ENCODE results near the gene RCOR1. TPM values are rescaled to one million over a fixed set of nuclear protein-coding genes. Genes with fewer than 3 reads are reported as not detected.

RCOR1 gene
- polyA plus RNA-seq, 1 experiment, result 16.7 TPM

DNA sequence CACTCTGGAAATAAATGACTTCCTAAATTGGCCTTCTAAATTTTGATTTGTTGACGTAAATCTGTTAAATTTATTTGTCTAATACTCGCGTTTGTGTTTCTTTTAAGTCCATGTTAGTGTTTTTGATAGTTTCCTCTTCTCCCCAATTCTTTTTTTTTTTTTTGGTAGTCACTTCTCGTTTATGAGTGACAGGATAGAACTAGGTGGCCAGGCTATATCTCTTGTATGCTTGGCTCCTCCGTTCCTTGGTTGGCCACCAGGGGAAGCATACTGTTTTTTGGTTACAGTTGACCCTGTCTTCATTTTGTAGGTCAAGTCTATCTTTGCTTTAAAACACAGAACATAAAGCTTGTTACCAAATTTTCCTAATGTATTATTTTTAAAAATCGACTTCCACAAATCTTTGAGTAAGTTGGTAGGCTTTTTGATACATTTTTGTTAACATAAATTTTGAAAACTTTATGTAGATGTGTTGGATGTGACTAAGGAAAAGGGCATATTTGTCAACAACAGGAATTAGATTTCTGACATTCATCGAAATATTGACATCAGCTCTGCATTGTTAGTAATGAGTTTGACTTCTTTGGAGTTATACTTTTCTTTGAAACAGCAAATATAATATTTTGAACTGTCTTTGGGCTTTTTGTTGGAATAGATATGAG lies 2.2 kb downstream of the RCOR1 start:
- H3K4me3 ChIP-seq (ENCODE audit: low read depth, low read length), result peak overlapping the region; percentile 74
- ChIA-PET CTCF (interaction anchor here (0.6 to 3.2 kb wide), 37 partner anchors 9 to 796 kb away, joined by 3 to 26 read pairs (median 4); no protein-coding TSS in a partner anchor), POLR2A (interaction anchor here (1.0 kb wide), 1 partner anchor 54 kb away, joined by 3 read pairs; no protein-coding TSS in a partner anchor)
- no peak overlapping the region for H3K27ac ChIP-seq (ENCODE audit: low read depth, low read length)
- no peak for DNase-seq (ENCODE audit: low read depth, low spot score)
- H3K9me3 ChIP-seq (ENCODE audit: control insufficient read depth, insufficient read depth, low read length), result no peaks in the 10 kb centered on the region
- H3K27me3 ChIP-seq (ENCODE audit: control insufficient read depth, insufficient read depth, low read length), result no peaks in the 10 kb centered on the region
- TF ChIP-seq CTCF (IDR thresholded peaks at IDR 0.05; ENCODE audit: low read depth, low read length), result peak; percentile 93

DNA sequence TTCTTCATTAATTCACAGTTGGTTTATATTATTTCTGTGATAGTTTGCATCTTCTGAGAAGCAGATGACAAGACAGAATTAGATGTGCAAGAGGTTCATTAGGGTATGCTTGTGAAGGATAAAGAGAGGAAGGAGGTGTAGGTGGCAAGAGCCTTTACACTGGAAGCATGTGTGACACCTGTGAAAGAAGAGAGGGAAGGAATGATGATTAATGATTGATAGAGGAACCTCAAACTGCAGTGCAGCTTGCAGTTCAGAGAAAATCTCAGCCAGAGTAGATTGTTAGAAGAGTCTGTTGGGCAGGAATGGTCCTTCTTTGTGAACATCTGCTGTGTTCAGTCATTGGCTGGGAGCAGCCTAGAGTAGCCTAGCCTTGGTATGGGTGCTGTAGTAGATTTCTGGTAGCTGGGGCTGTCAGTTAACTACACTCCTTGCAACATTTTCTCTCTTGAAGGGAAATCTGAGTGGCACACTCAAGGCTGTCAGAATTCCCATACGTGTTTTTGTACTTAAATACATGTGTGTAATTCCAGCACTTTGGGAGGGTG lies 9.0 kb downstream of the RCOR1 start:
- no peaks in the 10 kb centered on the region for H3K27me3 ChIP-seq (ENCODE audit: control insufficient read depth, insufficient read depth, low read length)
- H3K27ac ChIP-seq (ENCODE audit: low read depth, low read length), result no peak overlapping the region
- H3K9me3 ChIP-seq (ENCODE audit: control insufficient read depth, insufficient read depth, low read length), result no peaks in the 10 kb centered on the region
- TF ChIP-seq CTCF (IDR thresholded peaks at IDR 0.05; ENCODE audit: low read depth, low read length), result no peak
- no peak for DNase-seq (ENCODE audit: low read depth, low spot score)
- H3K4me3 ChIP-seq (ENCODE audit: low read depth, low read length), result no peak overlapping the region
- POLR2A ChIA-PET, result no interaction called here
- CTCF ChIA-PET, result no interaction called here

DNA sequence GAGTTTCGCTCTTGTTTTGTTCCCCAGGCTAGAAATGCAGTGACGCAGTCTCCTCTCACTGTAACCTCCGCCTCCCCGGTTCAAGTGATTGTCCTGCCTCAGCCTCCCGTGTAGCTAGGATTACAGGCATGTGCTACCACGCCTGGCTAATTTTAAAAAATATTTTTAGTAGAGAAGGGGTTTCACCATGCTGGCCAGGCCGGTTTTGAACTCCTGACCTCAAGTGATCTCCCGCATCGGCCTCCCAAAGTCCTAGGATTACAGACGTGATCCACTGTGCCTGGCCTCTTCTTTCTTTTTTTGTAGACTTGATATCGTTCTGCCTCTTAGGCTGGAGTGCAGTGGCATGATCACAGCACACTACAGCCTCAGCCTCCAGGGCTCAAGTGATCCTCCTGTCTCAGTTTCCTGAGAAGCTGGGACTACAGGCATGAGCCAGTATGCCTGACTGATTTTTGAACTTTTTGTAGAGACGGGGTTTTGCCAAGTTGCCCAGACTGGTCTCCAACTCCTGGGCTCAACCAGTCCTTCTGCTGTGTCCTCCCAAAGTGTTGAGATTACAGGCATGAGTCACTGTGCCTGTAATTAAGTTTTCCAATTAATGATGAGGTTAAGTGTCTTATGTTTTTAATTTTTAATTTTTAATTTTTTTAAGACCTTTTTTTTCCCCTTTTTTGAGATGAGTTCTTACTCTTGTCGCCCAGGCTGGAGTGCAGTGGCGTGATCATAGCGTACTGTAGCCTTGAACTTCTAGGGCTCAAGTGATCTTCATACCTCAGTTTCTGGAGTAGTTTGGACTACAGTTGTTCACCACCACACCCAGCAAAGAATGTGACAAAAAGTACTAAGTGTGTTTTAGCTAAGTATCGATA lies 10.2 kb downstream of the RCOR1 start:
- H3K9me3 ChIP-seq (ENCODE audit: control insufficient read depth, insufficient read depth, low read length), result no peaks in the 10 kb centered on the region
- no peak overlapping the region for H3K4me3 ChIP-seq (ENCODE audit: low read depth, low read length)
- ChIA-PET POLR2A (interaction anchor here (0.7 kb wide), 1 partner anchor 47 kb away, joined by 3 read pairs; no protein-coding TSS in a partner anchor), CTCF (interaction anchor here (2.5 kb wide), 1 partner anchor 8 kb away, joined by 20 read pairs; no protein-coding TSS in a partner anchor)
- H3K27ac ChIP-seq (ENCODE audit: low read depth, low read length), result no peak overlapping the region
- no peak for DNase-seq (ENCODE audit: low read depth, low spot score)
- no peaks in the 10 kb centered on the region for H3K27me3 ChIP-seq (ENCODE audit: control insufficient read depth, insufficient read depth, low read length)
- no peak for TF ChIP-seq CTCF (IDR thresholded peaks at IDR 0.05; ENCODE audit: low read depth, low read length)

DNA sequence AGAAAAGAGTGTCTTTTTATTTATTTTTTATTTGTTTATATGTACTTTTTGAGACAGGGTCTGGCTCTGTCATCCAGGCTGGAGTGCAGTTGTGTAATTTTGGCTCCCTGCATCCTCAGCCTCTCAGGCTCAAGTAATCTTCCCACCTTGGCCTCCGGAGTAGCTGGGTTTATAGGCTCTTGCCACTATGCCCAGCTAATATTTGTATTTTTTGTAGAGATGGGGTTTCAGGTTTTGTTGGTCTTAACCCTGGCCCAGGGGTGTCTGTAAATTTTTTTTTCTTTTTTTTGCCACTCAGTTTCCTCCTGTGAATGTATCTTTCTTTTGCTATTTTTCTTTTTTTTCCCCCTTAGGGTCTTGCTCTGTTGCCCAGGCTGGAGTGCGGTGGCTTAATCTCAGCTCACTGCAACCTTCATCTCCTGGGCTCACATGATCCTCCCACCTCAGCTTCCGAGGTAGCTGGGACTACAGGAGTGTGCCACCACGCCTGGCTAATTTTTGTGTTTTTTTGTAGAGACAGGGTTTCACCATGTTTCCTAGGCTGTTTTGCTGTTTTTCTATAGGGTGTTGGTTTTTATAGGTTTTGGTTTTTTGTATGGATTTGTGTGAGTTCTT lies 11.0 kb downstream of the RCOR1 start:
- DNase-seq (ENCODE audit: low read depth, low spot score), result no peak
- H3K27ac ChIP-seq (ENCODE audit: low read depth, low read length), result no peak overlapping the region
- no peak overlapping the region for H3K4me3 ChIP-seq (ENCODE audit: low read depth, low read length)
- TF ChIP-seq CTCF (IDR thresholded peaks at IDR 0.05; ENCODE audit: low read depth, low read length), result no peak
- CTCF ChIA-PET, result interaction anchor here (2.5 kb wide), 1 partner anchor 9 kb away, joined by 20 read pairs; no protein-coding TSS in a partner anchor
- POLR2A ChIA-PET, result interaction anchor here (0.7 kb wide), 1 partner anchor 47 kb away, joined by 3 read pairs; no protein-coding TSS in a partner anchor
- no peaks in the 10 kb centered on the region for H3K27me3 ChIP-seq (ENCODE audit: control insufficient read depth, insufficient read depth, low read length)
- H3K9me3 ChIP-seq (ENCODE audit: control insufficient read depth, insufficient read depth, low read length), result no peaks in the 10 kb centered on the region
